Smooth muscle cell (in vitro differentiated cells): ENCODE data around the gene OLIG3. TPM values are rescaled to one million over a fixed set of nuclear protein-coding genes. Genes with fewer than 3 reads are reported as not detected.

Experiments used
- DNase-seq: peaks from one replicate; lab custom pipeline; 2025; ENCODE audit not compliant: unreplicated experiment; lab: John Stamatoyannopoulos, UW
- H2AFZ ChIP-seq: fragments of 200-600 bp; sonication (generic); 2 replicates; pipeline ENCODE4 v1.6.0; 2016; ENCODE audit warnings: antibody characterized with exemption, low read depth, mild to moderate bottlenecking
- H3F3A ChIP-seq: fragments of 200-600 bp; sonication (generic); 2 replicates; pipeline ENCODE4 v1.6.0; 2017; ENCODE audit warnings: antibody characterized with exemption, low read depth
- H3K27ac ChIP-seq: fragments of 200-600 bp; sonication (generic); 2 replicates; pipeline ENCODE4 v1.5.1; 2016; ENCODE audit warnings: low read depth, mild to moderate bottlenecking
- H3K27me3 ChIP-seq: fragments of 200-600 bp; sonication (generic); 2 replicates; pipeline ENCODE4 v1.6.1; 2016; ENCODE audit warnings: low read depth, mild to moderate bottlenecking
- H3K36me3 ChIP-seq: fragments of 200-600 bp; sonication (generic); 2 replicates; pipeline ENCODE4 v1.5.1; 2016; ENCODE audit warnings: low read depth
- H3K4me1 ChIP-seq: fragments of 200-600 bp; sonication (generic); 2 replicates; pipeline ENCODE4 v1.5.1; 2016; ENCODE audit warnings: low read depth
- H3K4me2 ChIP-seq: fragments of 200-600 bp; sonication (generic); 2 replicates; pipeline ENCODE4 v1.6.0; 2016; ENCODE audit warnings: mild to moderate bottlenecking
- H3K4me3 ChIP-seq: fragments of 200-600 bp; sonication (generic); 2 replicates; pipeline ENCODE4 v1.5.1; 2016; ENCODE audit warnings: mild to moderate bottlenecking
- H3K79me2 ChIP-seq: fragments of 200-600 bp; sonication (generic); 2 replicates; pipeline ENCODE4 v1.6.0; 2016; ENCODE audit warnings: low read depth, mild to moderate bottlenecking
- H3K9ac ChIP-seq: fragments of 200-600 bp; sonication (generic); 2 replicates; pipeline ENCODE4 v1.6.0; 2016; ENCODE audit warnings: low read depth
- H3K9me3 ChIP-seq: fragments of 200-600 bp; sonication (generic); replicated peaks from 2 replicates; pipeline ENCODE4 v1.5.1; 2016; ENCODE audit warnings: low read depth
- H4K20me1 ChIP-seq: fragments of 200-600 bp; sonication (generic); 2 replicates; pipeline ENCODE4 v1.6.0; 2016; ENCODE audit warnings: low read depth
- CTCF ChIP-seq: fragments of 200-600 bp; sonication (generic); IDR thresholded peaks from 2 replicates; pipeline ENCODE4 v1.5.1; 2017; ENCODE audit warnings: borderline replicate concordance, mild to moderate bottlenecking, antibody characterized with exemption; ENCODE audit not compliant: insufficient read depth, poor library complexity, severe bottlenecking
- WGBS: methylation state at CpG from one replicate; pipeline ENCODE4 v1.1.7; 2016; ENCODE audit warnings: low lambda C conversion rate; 5-methylcytosine and 5-hydroxymethylcytosine counted together
- polyA plus RNA-seq: library from polyadenylated mRNA; unstranded; fragments of >200 nt; fragmentation: Nextera tagmentation; extraction: Ambion mirVana; gene quantifications from 2 replicates; pipeline ENCODE4 v1.2.1, GENCODE V29; 2016
- total RNA-seq: library from RNA; depleted of rRNA; stranded (reverse); fragments of >200 nt; gene quantifications from 2 replicates; pipeline ENCODE4 v1.2.3, GENCODE V29; 2014

Gene OLIG3
- total and polyA plus RNA-seq, 2 experiments from 2014 or later: not detected

GRCh38 chr6:137541534-137542063 is 47.4 kb upstream of the OLIG3 start:
- Histone ChIP-seq H3K4me2 (no peak overlapping the region), H3K36me3 (no peaks in the 10 kb centered on the region), H2AFZ (no peak overlapping the region), H3K79me2 (no peaks in the 10 kb centered on the region), H3K4me3 (no peak overlapping the region), H3K27me3 (no peaks in the 10 kb centered on the region), H3K9me3 (no peaks in the 10 kb centered on the region), H3F3A (no peaks in the 10 kb centered on the region), H3K27ac (no peak overlapping the region), H3K9ac (no peak overlapping the region), H3K4me1 (peaks cover 9% of the 10 kb centered on the region), H4K20me1 (no peaks in the 10 kb centered on the region)
- WGBS: 90% methylated on average over 4 of the region's 4 CpGs
- TF ChIP-seq CTCF: no peak
- no peak for DNase-seq

GRCh38 chr6:137536104-137536773 is 42.0 kb upstream of the OLIG3 start:
- H3K9me3 ChIP-seq: no peaks in the 10 kb centered on the region
- 89% methylated on average over 6 of the region's 6 CpGs for WGBS
- no peak overlapping the region for H3K9ac ChIP-seq
- no peaks in the 10 kb centered on the region for H4K20me1 ChIP-seq
- TF ChIP-seq CTCF: no peak
- no peaks in the 10 kb centered on the region for H3F3A ChIP-seq
- H3K4me3 ChIP-seq: no peak overlapping the region
- no peaks in the 10 kb centered on the region for H3K79me2 ChIP-seq
- H2AFZ ChIP-seq: no peak overlapping the region
- no peak for DNase-seq
- no peak overlapping the region for H3K27ac ChIP-seq
- peaks cover 5% of the 10 kb centered on the region for H3K4me1 ChIP-seq
- no peak overlapping the region for H3K4me2 ChIP-seq
- no peaks in the 10 kb centered on the region for H3K27me3 ChIP-seq
- no peaks in the 10 kb centered on the region for H3K36me3 ChIP-seq

GRCh38 chr6:137531376-137532092 is 37.3 kb upstream of the OLIG3 start:
- H2AFZ ChIP-seq: no peak overlapping the region
- no peak for TF ChIP-seq CTCF
- H4K20me1 ChIP-seq: no peaks in the 10 kb centered on the region
- no peaks in the 10 kb centered on the region for H3K79me2 ChIP-seq
- DNase-seq: no peak
- WGBS: 82% methylated on average over 7 of the region's 7 CpGs
- H3K9me3 ChIP-seq: no peaks in the 10 kb centered on the region
- H3K4me1 ChIP-seq: no peaks in the 10 kb centered on the region
- no peaks in the 10 kb centered on the region for H3K27me3 ChIP-seq
- no peaks in the 10 kb centered on the region for H3K36me3 ChIP-seq
- H3F3A ChIP-seq: no peaks in the 10 kb centered on the region
- no peak overlapping the region for H3K27ac ChIP-seq
- H3K4me2 ChIP-seq: no peak overlapping the region
- H3K9ac ChIP-seq: no peak overlapping the region
- no peak overlapping the region for H3K4me3 ChIP-seq
